BJ (cell line): Measurements from ENCODE around the gene PGP. TPM values are rescaled to one million over a fixed set of nuclear protein-coding genes. Genes with fewer than 3 reads are reported as not detected.
"Not testable (repeated sequence)": the region's sequence is repeated elsewhere in the genome, so short reads cannot be mapped to it uniquely, and the experiment has no call there.

Experiments
- CTCF ChIA-PET: fragments of 350-600 bp; formaldehyde crosslinking; extraction: SDS; loops from one replicate; lab custom pipeline; 2021; ENCODE audit warnings: antibody characterized with exemption, inconsistent platforms; lab: Yijun Ruan, JAX
- POLR2A ChIA-PET: fragments of 300-600 bp; sonication (Branson Sonifier 250); formaldehyde crosslinking; extraction: SDS; loops from one replicate; lab custom pipeline; 2021; ENCODE audit warnings: antibody characterized with exemption; lab: Charles Lee
- DNase-seq: peaks from one replicate; pipeline ENCODE4 v3.0.0-alpha.2; 2011; ENCODE audit warnings: low read depth
- H3K27me3 ChIP-seq: 2 replicates; pipeline ENCODE4 v1.6.0; 2011; ENCODE audit warnings: low read length; ENCODE audit not compliant: control insufficient read depth, insufficient read depth
- H3K36me3 ChIP-seq: 2 replicates; pipeline ENCODE4 v1.5.1; 2011; ENCODE audit warnings: low read length; ENCODE audit not compliant: control insufficient read depth, insufficient read depth
- H3K4me3 ChIP-seq: 2 replicates; pipeline ENCODE4 v1.5.1; 2011; ENCODE audit warnings: low read depth, mild to moderate bottlenecking, control low read depth, low read length
- polyA plus RNA-seq: library from polyadenylated mRNA; depleted of rRNA; stranded (reverse); fragments of >200 nt; gene quantifications from 2 replicates; pipeline ENCODE4 v1.2.3, GENCODE V29; 2011
- TF ChIP-seq, protein P1 (sequence below): IDR thresholded peaks from 2 replicates; pipeline ENCODE4 v1.5.1; 2011; ENCODE audit warnings: low read depth, mild to moderate bottlenecking, control low read depth, inconsistent platforms, low read length, moderate library complexity; ENCODE audit not compliant: insufficient read depth

The PGP gene
- polyA plus RNA-seq, 1 experiment = 7.7 TPM

DNA sequence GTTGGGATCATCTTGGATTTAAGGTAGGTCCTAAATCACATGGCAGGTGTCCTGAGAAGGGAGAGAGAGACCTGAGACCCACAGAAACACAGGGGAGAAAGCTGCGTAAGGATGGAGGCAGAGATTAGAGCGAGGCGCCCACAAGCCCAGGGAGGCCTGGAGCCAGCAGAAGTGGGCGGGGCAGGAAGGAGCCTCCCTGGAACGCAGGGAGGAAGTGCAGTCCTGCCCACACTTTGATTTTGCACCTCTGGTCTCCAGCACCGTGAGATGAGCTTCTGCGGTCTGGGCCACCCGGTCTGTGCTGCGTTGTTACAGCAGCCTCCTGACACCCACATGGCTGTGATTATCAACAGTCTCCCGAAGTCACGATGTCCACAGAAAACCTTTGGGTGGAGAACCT is 28.0 kb upstream of the PGP start:
- TF ChIP-seq, protein P1, sequence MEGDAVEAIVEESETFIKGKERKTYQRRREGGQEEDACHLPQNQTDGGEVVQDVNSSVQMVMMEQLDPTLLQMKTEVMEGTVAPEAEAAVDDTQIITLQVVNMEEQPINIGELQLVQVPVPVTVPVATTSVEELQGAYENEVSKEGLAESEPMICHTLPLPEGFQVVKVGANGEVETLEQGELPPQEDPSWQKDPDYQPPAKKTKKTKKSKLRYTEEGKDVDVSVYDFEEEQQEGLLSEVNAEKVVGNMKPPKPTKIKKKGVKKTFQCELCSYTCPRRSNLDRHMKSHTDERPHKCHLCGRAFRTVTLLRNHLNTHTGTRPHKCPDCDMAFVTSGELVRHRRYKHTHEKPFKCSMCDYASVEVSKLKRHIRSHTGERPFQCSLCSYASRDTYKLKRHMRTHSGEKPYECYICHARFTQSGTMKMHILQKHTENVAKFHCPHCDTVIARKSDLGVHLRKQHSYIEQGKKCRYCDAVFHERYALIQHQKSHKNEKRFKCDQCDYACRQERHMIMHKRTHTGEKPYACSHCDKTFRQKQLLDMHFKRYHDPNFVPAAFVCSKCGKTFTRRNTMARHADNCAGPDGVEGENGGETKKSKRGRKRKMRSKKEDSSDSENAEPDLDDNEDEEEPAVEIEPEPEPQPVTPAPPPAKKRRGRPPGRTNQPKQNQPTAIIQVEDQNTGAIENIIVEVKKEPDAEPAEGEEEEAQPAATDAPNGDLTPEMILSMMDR = no peak
- POLR2A ChIA-PET = no interaction called here
- no peaks in the 10 kb centered on the region for H3K27me3 ChIP-seq
- no peak for DNase-seq
- H3K36me3 ChIP-seq = peaks cover 28% of the 10 kb centered on the region
- CTCF ChIA-PET = no interaction called here
- H3K4me3 ChIP-seq = no peak overlapping the region

DNA sequence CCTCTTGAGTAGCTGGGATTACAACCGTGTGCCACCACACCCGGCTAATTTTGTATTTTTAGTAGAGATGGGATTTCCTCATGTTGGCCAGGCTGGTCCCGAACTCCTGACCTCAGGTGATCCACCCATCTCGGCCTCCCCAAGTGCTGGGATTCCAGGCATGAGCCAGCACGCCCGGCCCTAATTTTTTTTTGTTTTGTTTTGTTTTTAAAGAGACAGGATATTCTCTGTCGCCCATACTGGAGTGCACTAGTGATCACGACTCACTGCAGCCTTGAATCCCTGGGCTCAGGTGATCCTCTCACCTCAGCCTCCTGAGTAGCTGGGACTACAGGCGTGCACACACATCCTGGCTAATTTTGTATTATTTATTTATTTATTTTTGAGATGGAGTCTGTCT is 25.7 kb upstream of the PGP start:
- peaks cover 20% of the 10 kb centered on the region for H3K36me3 ChIP-seq
- H3K27me3 ChIP-seq, DNase-seq, POLR2A ChIA-PET, H3K4me3 ChIP-seq: not testable (repeated sequence)
- CTCF ChIA-PET = interaction anchor here (1.2 kb wide), 1 partner anchor 12 kb away, joined by 4 read pairs; the partner anchor contains the start of gene ECI1

DNA sequence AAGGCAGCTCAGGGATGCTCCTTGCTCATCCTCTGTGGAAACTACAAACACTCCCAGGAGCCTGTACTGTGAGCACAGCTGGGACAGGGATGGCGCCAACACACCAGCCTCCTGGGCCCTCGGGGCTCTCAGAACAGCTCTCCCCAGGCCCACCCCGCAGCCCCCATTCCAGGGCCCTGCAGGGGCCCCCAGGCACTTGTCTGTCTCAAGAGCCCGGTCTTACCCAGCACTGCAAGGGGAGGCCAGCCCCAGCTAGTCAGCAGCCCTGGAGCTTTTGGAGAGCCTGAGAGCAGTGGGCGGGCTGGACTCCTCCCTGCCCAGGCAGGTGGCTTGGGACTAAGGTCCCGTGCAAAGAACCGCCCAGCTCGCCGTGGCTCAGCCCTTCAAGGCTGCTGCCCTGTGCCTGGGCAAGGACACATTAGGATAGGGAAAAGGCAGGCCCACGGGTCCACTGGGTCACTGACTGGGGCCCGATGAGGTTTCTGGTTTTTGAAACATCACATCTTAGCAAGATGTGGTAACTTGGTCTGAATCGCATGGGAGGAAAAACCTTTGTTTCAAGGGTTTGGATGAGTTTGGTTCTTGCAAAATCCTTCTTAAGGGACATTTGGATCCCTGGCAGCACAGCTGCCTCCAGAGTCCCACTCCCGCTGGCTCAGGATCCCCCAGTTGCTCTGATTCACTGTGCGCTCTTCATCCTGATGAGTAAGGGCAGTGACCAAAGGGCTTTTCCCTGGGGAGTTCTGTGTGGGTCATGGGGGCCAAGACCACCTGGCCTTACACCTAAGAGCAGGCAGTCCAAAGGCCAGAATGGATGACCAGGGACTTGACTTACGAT is 24.4 kb upstream of the PGP start:
- Histone ChIP-seq H3K27me3 (no peaks in the 10 kb centered on the region), H3K4me3 (no peak overlapping the region), H3K36me3 (peaks cover 16% of the 10 kb centered on the region)
- TF ChIP-seq, protein P1 = no peak
- CTCF ChIA-PET = interaction anchor here (0.8 to 0.9 kb wide), 2 partner anchors 11 to 13 kb away, joined by 3 read pairs; partner anchors contain the start of gene ECI1
- no peak for DNase-seq
- POLR2A ChIA-PET = no interaction called here

DNA sequence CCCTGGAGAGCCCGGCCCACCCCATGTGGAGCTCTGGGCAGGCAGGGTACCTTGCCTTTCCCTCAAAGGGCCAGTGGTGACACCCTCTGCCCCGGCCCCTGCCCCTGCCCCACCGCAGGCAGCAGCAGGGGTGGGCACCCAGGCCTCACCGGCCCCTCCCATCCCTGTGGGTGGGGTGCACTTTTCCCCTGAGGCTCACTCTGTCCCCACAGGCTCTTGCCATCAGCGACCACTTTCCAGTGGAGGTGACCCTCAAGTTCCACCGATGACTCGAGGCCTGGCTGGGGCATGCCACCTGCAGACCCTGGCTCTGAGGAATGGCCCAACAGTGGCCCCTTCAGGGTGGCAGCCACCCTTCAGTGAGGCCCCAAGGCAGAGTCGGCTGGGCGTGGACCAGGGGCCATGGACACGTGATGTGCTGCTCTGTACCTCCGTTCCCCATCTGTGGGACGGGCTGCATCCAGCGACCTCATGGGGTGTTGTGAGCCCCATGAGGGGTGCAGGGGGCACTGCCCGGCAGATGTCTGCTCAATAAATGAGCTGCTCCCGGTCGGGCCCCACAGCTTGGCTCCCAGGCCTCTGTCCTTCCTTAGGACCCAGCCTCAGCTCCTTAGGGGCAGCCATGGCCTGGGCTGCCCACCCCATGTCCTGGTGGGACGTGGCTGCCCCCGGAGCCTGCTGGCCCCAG is 23.7 kb upstream of the PGP start:
- ChIA-PET POLR2A (no interaction called here), CTCF (interaction anchor here (0.8 to 0.9 kb wide), 2 partner anchors 12 to 13 kb away, joined by 3 read pairs; partner anchors contain the start of gene ECI1)
- TF ChIP-seq, protein P1 = no peak
- H3K27me3 ChIP-seq = no peaks in the 10 kb centered on the region
- no peak overlapping the region for H3K4me3 ChIP-seq
- H3K36me3 ChIP-seq = peaks cover 20% of the 10 kb centered on the region
- DNase-seq = no peak

DNA sequence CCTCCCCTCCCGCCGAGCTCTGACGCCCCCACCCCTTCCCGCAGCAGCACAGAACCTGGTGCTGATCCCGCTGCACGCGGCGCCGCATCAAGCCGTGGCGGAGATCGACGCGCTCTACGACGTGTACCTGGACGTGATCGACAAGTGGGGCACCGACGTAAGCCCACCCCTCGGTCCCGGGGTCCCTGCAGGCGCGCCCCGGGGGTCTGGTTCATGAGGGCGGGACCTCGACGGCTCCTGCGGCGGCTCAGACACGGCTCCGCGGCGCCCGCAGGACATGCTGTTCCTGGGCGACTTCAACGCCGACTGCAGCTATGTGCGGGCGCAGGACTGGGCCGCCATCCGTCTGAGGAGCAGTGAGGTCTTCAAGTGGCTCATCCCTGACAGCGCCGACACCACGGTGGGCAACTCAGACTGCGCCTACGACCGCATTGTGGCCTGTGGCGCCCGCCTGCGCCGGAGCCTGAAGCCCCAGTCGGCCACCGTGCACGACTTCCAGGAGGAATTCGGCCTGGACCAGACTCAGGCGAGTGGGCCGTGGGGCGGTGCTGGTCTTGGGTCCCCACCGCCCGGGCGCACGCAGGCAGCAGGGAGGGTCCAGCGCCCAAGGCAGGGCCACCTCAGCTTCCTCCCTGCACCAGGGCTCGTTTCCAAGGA is 23.0 kb upstream of the PGP start:
- Histone ChIP-seq H3K4me3 (no peak overlapping the region), H3K27me3 (no peaks in the 10 kb centered on the region), H3K36me3 (peaks cover 23% of the 10 kb centered on the region)
- no peak for DNase-seq
- TF ChIP-seq, protein P1 = no peak
- CTCF ChIA-PET = no interaction called here
- POLR2A ChIA-PET = no interaction called here
